ENCODE results near the gene ITPR1.

The ITPR1 gene

GRCh38 chr3:4721511-4721911, 228.4 kb downstream of the ITPR1 start:
- 92 to 95% methylated on average over 9 of the region's 9 CpGs for WGBS, 2 experiments
- Histone ChIP-seq H3K36me3 (ENCODE audit: control insufficient read depth, insufficient read depth, low read length) (no peaks in the 10 kb centered on the region), H3K9me3 (ENCODE audit: control insufficient read depth, low read length) (no peaks in the 10 kb centered on the region), H3K27me3 (ENCODE audit: control insufficient read depth, insufficient read depth, low read length, poor library complexity, severe bottlenecking) (no peaks in the 10 kb centered on the region), H3K4me1 (ENCODE audit: control insufficient read depth, insufficient read depth, low read length) (peaks cover 4% of the 10 kb centered on the region), H3K27ac (ENCODE audit: insufficient read depth, low read depth, low read length, poor library complexity, severe bottlenecking) (no peak overlapping the region), H3K4me3 (ENCODE audit: insufficient read depth, low read depth, low read length) (no peak overlapping the region)

DNA sequence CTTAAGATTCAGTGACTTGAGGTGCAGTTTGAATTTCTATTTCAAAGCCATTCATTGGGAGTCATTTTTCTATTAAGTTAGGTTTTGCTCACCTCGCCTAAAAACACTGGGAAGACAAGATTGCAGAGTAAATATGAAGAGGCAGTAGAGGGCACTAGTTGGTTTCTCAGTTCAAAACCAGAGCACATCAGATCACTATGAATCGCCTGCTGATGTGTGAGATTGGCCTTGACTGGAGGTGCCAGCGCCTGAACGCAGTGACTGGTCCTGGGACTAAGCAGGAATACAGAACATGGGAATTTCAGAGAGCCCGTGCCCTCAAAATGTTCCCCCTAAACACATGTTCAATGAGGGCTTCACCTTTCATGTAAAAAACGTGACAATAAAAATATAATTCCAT, 229.0 kb downstream of the ITPR1 start:
- Histone ChIP-seq H3K9me3 (ENCODE audit: control insufficient read depth, low read length) (no peaks in the 10 kb centered on the region), H3K36me3 (ENCODE audit: control insufficient read depth, insufficient read depth, low read length) (no peaks in the 10 kb centered on the region), H3K27me3 (ENCODE audit: control insufficient read depth, insufficient read depth, low read length, poor library complexity, severe bottlenecking) (no peaks in the 10 kb centered on the region), H3K4me3 (ENCODE audit: insufficient read depth, low read depth, low read length) (no peak overlapping the region), H3K27ac (ENCODE audit: insufficient read depth, low read depth, low read length, poor library complexity, severe bottlenecking) (no peak overlapping the region), H3K4me1 (ENCODE audit: control insufficient read depth, insufficient read depth, low read length) (peaks cover 4% of the 10 kb centered on the region)
- 75 to 80% methylated on average over 5 to 6 of the region's 6 CpGs for WGBS, 2 experiments

DNA sequence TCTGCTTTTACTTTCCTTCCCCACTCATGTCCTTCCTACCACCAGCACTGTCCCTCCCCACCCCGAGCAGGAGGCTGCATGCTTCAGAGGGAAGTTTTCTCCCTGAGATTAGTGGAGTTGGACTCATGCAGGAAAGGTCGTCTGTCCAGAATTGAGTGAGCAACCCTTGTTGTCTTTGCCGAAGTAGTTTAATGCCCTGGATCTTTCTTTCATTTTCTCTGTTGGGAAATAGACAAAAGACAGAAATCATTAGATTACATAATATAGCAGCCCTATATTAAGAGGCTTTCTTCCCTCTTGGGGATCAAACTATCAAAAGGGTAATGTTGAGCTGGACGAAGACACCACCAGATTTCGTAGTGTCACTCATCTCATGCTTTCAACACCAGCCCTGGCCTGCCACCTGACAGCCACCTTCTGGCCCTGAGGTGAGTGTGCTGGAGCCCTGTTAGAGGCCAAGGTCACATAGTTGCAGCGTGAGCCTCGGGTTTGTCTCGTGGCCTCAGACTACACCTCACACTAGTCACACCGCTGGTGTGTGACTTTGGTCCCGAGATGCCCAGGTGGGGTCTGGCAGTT, 231.0 kb downstream of the ITPR1 start:
- WGBS, 2 experiments, result 91 to 94% methylated on average over 10 of the region's 10 CpGs
- H3K9me3 ChIP-seq (ENCODE audit: control insufficient read depth, low read length), result no peaks in the 10 kb centered on the region
- no peaks in the 10 kb centered on the region for H3K36me3 ChIP-seq (ENCODE audit: control insufficient read depth, insufficient read depth, low read length)
- H3K4me1 ChIP-seq (ENCODE audit: control insufficient read depth, insufficient read depth, low read length), result peaks cover 4% of the 10 kb centered on the region
- H3K4me3 ChIP-seq (ENCODE audit: insufficient read depth, low read depth, low read length), result no peak overlapping the region
- no peak overlapping the region for H3K27ac ChIP-seq (ENCODE audit: insufficient read depth, low read depth, low read length, poor library complexity, severe bottlenecking)
- H3K27me3 ChIP-seq (ENCODE audit: control insufficient read depth, insufficient read depth, low read length, poor library complexity, severe bottlenecking), result no peaks in the 10 kb centered on the region

- no peaks in the 10 kb centered on the region for H3K27me3 ChIP-seq (ENCODE audit: control insufficient read depth, insufficient read depth, low read length, poor library complexity, severe bottlenecking)
- WGBS, 2 experiments, result 95 to 96% methylated on average over 5 of the region's 5 CpGs
- no peaks in the 10 kb centered on the region for H3K4me1 ChIP-seq (ENCODE audit: control insufficient read depth, insufficient read depth, low read length)
- H3K4me3 ChIP-seq (ENCODE audit: insufficient read depth, low read depth, low read length), result no peak overlapping the region
- H3K9me3 ChIP-seq (ENCODE audit: control insufficient read depth, low read length), result no peaks in the 10 kb centered on the region
- no peak overlapping the region for H3K27ac ChIP-seq (ENCODE audit: insufficient read depth, low read depth, low read length, poor library complexity, severe bottlenecking)
- H3K36me3 ChIP-seq (ENCODE audit: control insufficient read depth, insufficient read depth, low read length), result no peaks in the 10 kb centered on the region
These were observed 233.4 kb downstream of the ITPR1 start for GRCh38 chr3:4726549-4726948.

- WGBS, 2 experiments, result 66 to 80% methylated on average over 4 to 6 of the region's 6 CpGs
- Histone ChIP-seq H3K4me1 (ENCODE audit: control insufficient read depth, insufficient read depth, low read length) (no peaks in the 10 kb centered on the region), H3K27me3 (ENCODE audit: control insufficient read depth, insufficient read depth, low read length, poor library complexity, severe bottlenecking) (no peaks in the 10 kb centered on the region)
These were observed 236.2 kb downstream of the ITPR1 start for GRCh38 chr3:4729061-4729973.

DNA sequence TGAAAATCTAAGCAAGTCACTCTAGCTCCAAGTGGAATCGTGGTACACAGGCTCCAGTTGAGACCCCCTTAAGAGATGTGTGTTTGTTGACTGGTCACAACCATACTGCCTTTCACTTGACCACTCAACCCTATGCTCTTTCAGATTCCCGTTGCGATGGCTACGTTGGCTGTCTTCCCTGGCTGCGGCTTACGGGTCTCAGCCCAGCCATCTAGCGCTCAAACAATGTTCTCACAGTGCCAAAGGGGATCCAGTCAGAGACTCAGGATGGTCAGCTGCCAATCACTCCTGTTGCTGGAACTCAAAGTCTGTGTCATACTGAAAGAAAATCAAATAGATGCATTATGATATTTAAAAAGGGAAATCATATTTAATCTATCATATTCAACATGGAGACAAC, 237.6 kb downstream of the ITPR1 start:
- 92% methylated on average over 7 of the region's 7 CpGs for WGBS, 2 experiments
- Histone ChIP-seq H3K36me3 (ENCODE audit: control insufficient read depth, insufficient read depth, low read length) (no peaks in the 10 kb centered on the region), H3K4me1 (ENCODE audit: control insufficient read depth, insufficient read depth, low read length) (no peaks in the 10 kb centered on the region), H3K9me3 (ENCODE audit: control insufficient read depth, low read length) (no peaks in the 10 kb centered on the region), H3K4me3 (ENCODE audit: insufficient read depth, low read depth, low read length) (no peak overlapping the region), H3K27ac (ENCODE audit: insufficient read depth, low read depth, low read length, poor library complexity, severe bottlenecking) (no peak overlapping the region), H3K27me3 (ENCODE audit: control insufficient read depth, insufficient read depth, low read length, poor library complexity, severe bottlenecking) (no peaks in the 10 kb centered on the region)

More at GRCh38 chr3:4729061-4729973, 236.2 kb downstream of the ITPR1 start:
- no peak overlapping the region for H3K4me3 ChIP-seq (ENCODE audit: insufficient read depth, low read depth, low read length)
- H3K27ac ChIP-seq (ENCODE audit: insufficient read depth, low read depth, low read length, poor library complexity, severe bottlenecking), result no peak overlapping the region
- no peaks in the 10 kb centered on the region for H3K9me3 ChIP-seq (ENCODE audit: control insufficient read depth, low read length)
- H3K36me3 ChIP-seq (ENCODE audit: control insufficient read depth, insufficient read depth, low read length), result no peaks in the 10 kb centered on the region

GRCh38 chr3:4731543-4732111, 238.5 kb downstream of the ITPR1 start:
- Histone ChIP-seq H3K4me3 (ENCODE audit: insufficient read depth, low read depth, low read length) (no peak overlapping the region), H3K4me1 (ENCODE audit: control insufficient read depth, insufficient read depth, low read length) (no peaks in the 10 kb centered on the region), H3K27me3 (ENCODE audit: control insufficient read depth, insufficient read depth, low read length, poor library complexity, severe bottlenecking) (no peaks in the 10 kb centered on the region), H3K9me3 (ENCODE audit: control insufficient read depth, low read length) (no peaks in the 10 kb centered on the region), H3K36me3 (ENCODE audit: control insufficient read depth, insufficient read depth, low read length) (no peaks in the 10 kb centered on the region), H3K27ac (ENCODE audit: insufficient read depth, low read depth, low read length, poor library complexity, severe bottlenecking) (no peak overlapping the region)
- WGBS, 2 experiments, result 83 to 91% methylated on average over 6 of the region's 6 CpGs

DNA sequence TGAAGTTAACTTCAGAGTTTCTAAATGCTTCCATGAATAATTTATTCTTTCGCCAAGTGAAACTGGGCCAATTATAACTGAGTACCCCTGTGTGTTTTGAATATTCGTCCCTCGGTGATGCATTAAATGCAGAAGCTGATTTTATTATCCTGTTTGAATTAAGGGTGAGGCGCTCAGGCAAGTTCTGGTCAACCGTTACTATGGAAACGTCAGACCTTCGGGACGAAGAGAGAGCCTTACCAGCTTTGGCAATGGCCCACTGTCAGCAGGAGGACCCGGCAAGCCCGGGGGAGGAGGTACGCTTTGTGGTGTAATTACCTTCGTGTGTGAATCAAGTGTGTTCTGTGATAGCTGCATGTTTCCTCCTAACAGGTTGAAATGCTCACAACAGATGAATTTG, 239.8 kb downstream of the ITPR1 start:
- Histone ChIP-seq H3K4me3 (ENCODE audit: insufficient read depth, low read depth, low read length) (no peak overlapping the region), H3K9me3 (ENCODE audit: control insufficient read depth, low read length) (no peaks in the 10 kb centered on the region), H3K36me3 (ENCODE audit: control insufficient read depth, insufficient read depth, low read length) (no peaks in the 10 kb centered on the region), H3K27me3 (ENCODE audit: control insufficient read depth, insufficient read depth, low read length, poor library complexity, severe bottlenecking) (no peaks in the 10 kb centered on the region), H3K4me1 (ENCODE audit: control insufficient read depth, insufficient read depth, low read length) (no peaks in the 10 kb centered on the region), H3K27ac (ENCODE audit: insufficient read depth, low read depth, low read length, poor library complexity, severe bottlenecking) (no peak overlapping the region)
- WGBS, 2 experiments, result 52 to 58% methylated on average over 12 of the region's 12 CpGs

GRCh38 chr3:4734454-4734853, 241.3 kb downstream of the ITPR1 start:
- Histone ChIP-seq H3K27me3 (ENCODE audit: control insufficient read depth, insufficient read depth, low read length, poor library complexity, severe bottlenecking) (no peaks in the 10 kb centered on the region), H3K36me3 (ENCODE audit: control insufficient read depth, insufficient read depth, low read length) (no peaks in the 10 kb centered on the region), H3K27ac (ENCODE audit: insufficient read depth, low read depth, low read length, poor library complexity, severe bottlenecking) (no peak overlapping the region), H3K4me3 (ENCODE audit: insufficient read depth, low read depth, low read length) (no peak overlapping the region), H3K9me3 (ENCODE audit: control insufficient read depth, low read length) (no peaks in the 10 kb centered on the region), H3K4me1 (ENCODE audit: control insufficient read depth, insufficient read depth, low read length) (no peaks in the 10 kb centered on the region)
- 81 to 100% methylated on average over 2 of the region's 2 CpGs for WGBS, 2 experiments

DNA sequence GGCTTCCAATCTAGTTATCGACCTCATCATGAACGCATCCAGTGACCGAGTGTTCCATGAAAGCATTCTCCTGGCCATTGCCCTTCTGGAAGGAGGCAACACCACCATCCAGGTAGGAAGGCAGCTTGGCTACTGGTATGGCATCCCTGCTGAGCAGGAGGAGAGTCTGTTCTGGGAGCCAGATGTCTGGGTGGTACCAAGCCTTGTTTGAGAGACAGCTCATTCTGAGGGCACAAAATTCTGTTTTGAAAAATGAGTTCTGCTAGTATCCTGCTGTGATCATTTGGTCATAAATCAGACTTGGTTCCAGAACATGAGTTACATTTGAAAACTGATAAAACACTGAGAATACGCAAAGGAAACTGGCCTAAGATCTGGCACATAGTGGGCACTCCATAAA, 242.1 kb downstream of the ITPR1 start:
- Histone ChIP-seq H3K27me3 (ENCODE audit: control insufficient read depth, insufficient read depth, low read length, poor library complexity, severe bottlenecking) (no peaks in the 10 kb centered on the region), H3K4me3 (ENCODE audit: insufficient read depth, low read depth, low read length) (no peak overlapping the region), H3K9me3 (ENCODE audit: control insufficient read depth, low read length) (no peaks in the 10 kb centered on the region), H3K27ac (ENCODE audit: insufficient read depth, low read depth, low read length, poor library complexity, severe bottlenecking) (no peak overlapping the region), H3K36me3 (ENCODE audit: control insufficient read depth, insufficient read depth, low read length) (no peaks in the 10 kb centered on the region), H3K4me1 (ENCODE audit: control insufficient read depth, insufficient read depth, low read length) (no peaks in the 10 kb centered on the region)
- WGBS, 2 experiments, result 94 to 96% methylated on average over 4 of the region's 4 CpGs

Data from ectodermal cell (in vitro differentiated cells).